ENCODE results near the gene MPEG1.

The MPEG1 gene

GRCh38 chr11:59212744-59213631 is at the start of gene MPEG1:
TSS of gene MPEG1 (minus strand) at chr11:59212927. CDS start at chr11:59212865, 62 bp downstream.
- no peak within 1 kb of the TSS for H3K4me3 ChIP-seq (ENCODE audit: low read depth, low read length)

GRCh38 chr11:59262177-59262818 is 49.6 kb upstream of the MPEG1 start:
- no peak overlapping the region for H3K4me3 ChIP-seq (ENCODE audit: low read depth, low read length)

GRCh38 chr11:59261150-59261549 is 48.4 kb upstream of the MPEG1 start:
- H3K4me3 ChIP-seq (ENCODE audit: low read depth, low read length) = no peak overlapping the region

GRCh38 chr11:59259867-59260475 is 47.2 kb upstream of the MPEG1 start:
- H3K4me3 ChIP-seq (ENCODE audit: low read depth, low read length) = no peak overlapping the region

GRCh38 chr11:59259047-59259446 is 46.3 kb upstream of the MPEG1 start:
- H3K4me3 ChIP-seq (ENCODE audit: low read depth, low read length) = no peak overlapping the region

- no peak overlapping the region for H3K4me3 ChIP-seq (ENCODE audit: low read depth, low read length)
Observed at GRCh38 chr11:59255281-59255680, 42.6 kb upstream of the MPEG1 start.

- H3K4me3 ChIP-seq (ENCODE audit: low read depth, low read length) = no peak overlapping the region
Observed at GRCh38 chr11:59254286-59254685, 41.6 kb upstream of the MPEG1 start.

- H3K4me3 ChIP-seq (ENCODE audit: low read depth, low read length) = no peak overlapping the region
Observed at GRCh38 chr11:59253001-59253400, 40.3 kb upstream of the MPEG1 start.

GRCh38 chr11:59249535-59249934 is 36.8 kb upstream of the MPEG1 start:
- no peak overlapping the region for H3K4me3 ChIP-seq (ENCODE audit: low read depth, low read length)

GRCh38 chr11:59247531-59248227 is 35.0 kb upstream of the MPEG1 start:
- H3K4me3 ChIP-seq (ENCODE audit: low read depth, low read length) = no peak overlapping the region

GRCh38 chr11:59243633-59244032 is 30.9 kb upstream of the MPEG1 start:
- H3K4me3 ChIP-seq (ENCODE audit: low read depth, low read length) = no peak overlapping the region

- no peak overlapping the region for H3K4me3 ChIP-seq (ENCODE audit: low read depth, low read length)
Observed at GRCh38 chr11:59240322-59240721, 27.6 kb upstream of the MPEG1 start.

GRCh38 chr11:59226396-59226795 is 13.7 kb upstream of the MPEG1 start:
- H3K4me3 ChIP-seq (ENCODE audit: low read depth, low read length) = no peak overlapping the region

GRCh38 chr11:59225017-59225416 is 12.3 kb upstream of the MPEG1 start:
- H3K4me3 ChIP-seq (ENCODE audit: low read depth, low read length) = no peak overlapping the region

GRCh38 chr11:59224351-59224928 is 11.7 kb upstream of the MPEG1 start:
- no peak overlapping the region for H3K4me3 ChIP-seq (ENCODE audit: low read depth, low read length)

GRCh38 chr11:59223611-59224010 is 10.9 kb upstream of the MPEG1 start:
- no peak overlapping the region for H3K4me3 ChIP-seq (ENCODE audit: low read depth, low read length)

- H3K4me3 ChIP-seq (ENCODE audit: low read depth, low read length) = no peak overlapping the region
Observed at GRCh38 chr11:59223177-59223576, 10.4 kb upstream of the MPEG1 start.

- H3K4me3 ChIP-seq (ENCODE audit: low read depth, low read length) = no peak overlapping the region
Observed at GRCh38 chr11:59222464-59223060, 9.8 kb upstream of the MPEG1 start.

- H3K4me3 ChIP-seq (ENCODE audit: low read depth, low read length) = no peak overlapping the region
Observed at GRCh38 chr11:59221441-59221840, 8.7 kb upstream of the MPEG1 start.

GRCh38 chr11:59219836-59220235 is 7.1 kb upstream of the MPEG1 start:
- no peak overlapping the region for H3K4me3 ChIP-seq (ENCODE audit: low read depth, low read length)

Data from iPS-11a (cell line).